Astrocyte (in vitro differentiated cells and primary cell): ENCODE measurements around the gene ORC6. TPM values are rescaled to one million over a fixed set of nuclear protein-coding genes. Genes with fewer than 3 reads are reported as not detected.

Source experiments
- total RNA-seq: library from RNA; stranded (reverse); gene quantifications from 2 replicates; pipeline ENCODE4 v1.2.1, GENCODE V29; 2021

Gene ORC6
- total RNA-seq, 1 donor from 2014 or later, result 16.9 TPM

Other genes with a start within 250 kb of the ORC6 start
- 2.1 and 3.4 TPM in 2 replicates for gene SHCBP1, start 68.3 kb upstream of the ORC6 start, total RNA-seq
- gene VPS35, start 481 bp upstream of the ORC6 start, total RNA-seq, result 135 and 137 TPM in 2 replicates
- gene MYLK3, start 58.7 kb downstream of the ORC6 start, total RNA-seq, result 0.82 and 1.3 TPM in 2 replicates
- gene C16orf87, start 141.5 kb downstream of the ORC6 start, total RNA-seq, result 20.5 and 25.0 TPM in 2 replicates
- gene GPT2, start 194.7 kb downstream of the ORC6 start, total RNA-seq, result 70.2 and 75.7 TPM in 2 replicates